BJ (cell line): ENCODE results near the gene CBL. TPM values are rescaled to one million over a fixed set of nuclear protein-coding genes. Genes with fewer than 3 reads are reported as not detected.

ENCODE experiments used
- CTCF ChIA-PET: fragments of 350-600 bp; formaldehyde crosslinking; extraction: SDS; loops from one replicate; lab custom pipeline; 2021; ENCODE audit warnings: antibody characterized with exemption, inconsistent platforms; lab: Yijun Ruan, JAX
- POLR2A ChIA-PET: fragments of 300-600 bp; sonication (Branson Sonifier 250); formaldehyde crosslinking; extraction: SDS; loops from one replicate; lab custom pipeline; 2021; ENCODE audit warnings: antibody characterized with exemption; lab: Charles Lee
- DNase-seq: peaks from one replicate; pipeline ENCODE4 v3.0.0-alpha.2; 2011; ENCODE audit warnings: low read depth
- H3K27me3 ChIP-seq: 2 replicates; pipeline ENCODE4 v1.6.0; 2011; ENCODE audit warnings: low read length; ENCODE audit not compliant: control insufficient read depth, insufficient read depth
- H3K36me3 ChIP-seq: 2 replicates; pipeline ENCODE4 v1.5.1; 2011; ENCODE audit warnings: low read length; ENCODE audit not compliant: control insufficient read depth, insufficient read depth
- H3K4me3 ChIP-seq: 2 replicates; pipeline ENCODE4 v1.5.1; 2011; ENCODE audit warnings: low read depth, mild to moderate bottlenecking, control low read depth, low read length
- CTCF ChIP-seq: IDR thresholded peaks from 2 replicates; pipeline ENCODE4 v1.5.1; 2011; ENCODE audit warnings: low read depth, mild to moderate bottlenecking, control low read depth, inconsistent platforms, low read length, moderate library complexity; ENCODE audit not compliant: insufficient read depth
- polyA plus RNA-seq: library from polyadenylated mRNA; depleted of rRNA; stranded (reverse); fragments of >200 nt; gene quantifications from 2 replicates; pipeline ENCODE4 v1.2.3, GENCODE V29; 2011

CBL gene
- polyA plus RNA-seq, 1 experiment = 9.3 TPM

- DNase-seq = no peak
- ChIA-PET CTCF (interaction anchor here (0.7 to 7.3 kb wide), 4 partner anchors 11 to 139 kb away, joined by 3 to 146 read pairs (median 56); no protein-coding TSS in a partner anchor), POLR2A (no interaction called here)
- Histone ChIP-seq H3K36me3 (no peaks in the 10 kb centered on the region; the same call in 1 of the 2 replicates), H3K4me3 (no peak overlapping the region), H3K27me3 (no peaks in the 10 kb centered on the region)
- no peak for TF ChIP-seq CTCF
These were observed 129.8 kb downstream of the CBL start for GRCh38 chr11:119335655-119336543.

- Histone ChIP-seq H3K4me3 (no peak overlapping the region), H3K27me3 (0 out of 2 replicates have a peak, but pooled peaks cover 1% of the 10 kb centered on the region), H3K36me3 (no peaks in the 10 kb centered on the region; the same call in 1 of the 2 replicates)
- ChIA-PET POLR2A (interaction anchor here (0.5 to 0.6 kb wide), 2 partner anchors 143 to 235 kb away, joined by 3 to 11 read pairs; partner anchors contain the start of gene DPAGT1), CTCF (interaction anchor here (0.6 to 11.5 kb wide), 20 partner anchors 11 to 235 kb away, joined by 3 to 146 read pairs (median 8); partner anchors contain the start of genes DPAGT1, MCAM, MFRP and USP2)
- no peak for DNase-seq
- no peak for TF ChIP-seq CTCF
These were observed 130.8 kb downstream of the CBL start for GRCh38 chr11:119336744-119337469.

- H3K27me3 ChIP-seq = peaks cover 1% of the 10 kb centered on the region; the same call in 1 of the 2 replicates
- ChIA-PET POLR2A (interaction anchor here (0.5 to 0.9 kb wide), 7 partner anchors 30 to 253 kb away, joined by 3 to 11 read pairs (median 5); partner anchors contain the start of genes CBL, DPAGT1 and HINFP), CTCF (interaction anchor here (0.5 to 11.5 kb wide), 34 partner anchors 10 to 291 kb away, joined by 3 to 146 read pairs (median 5); partner anchors contain the start of genes DPAGT1, MCAM, MFRP and USP2)
- H3K4me3 ChIP-seq = peak overlapping the region; percentile 15; the same call in 1 of the 2 replicates
- no peak for TF ChIP-seq CTCF
- no peaks in the 10 kb centered on the region; the same call in 1 of the 2 replicates for H3K36me3 ChIP-seq
- DNase-seq = no peak
These were observed 131.6 kb downstream of the CBL start for GRCh38 chr11:119337581-119338317.

- ChIA-PET POLR2A (interaction anchor here (0.5 to 0.9 kb wide), 4 partner anchors 30 to 253 kb away, joined by 5 to 7 read pairs (median 5); partner anchors contain the start of gene HINFP), CTCF (interaction anchor here (0.5 to 11.5 kb wide), 34 partner anchors 9 to 291 kb away, joined by 3 to 146 read pairs (median 5); partner anchors contain the start of genes C2CD2L, MCAM, MFRP and USP2)
- Histone ChIP-seq H3K36me3 (no peaks in the 10 kb centered on the region; the same call in 1 of the 2 replicates), H3K4me3 (no peak overlapping the region), H3K27me3 (peaks cover 1% of the 10 kb centered on the region; the same call in 1 of the 2 replicates)
- no peak for DNase-seq
- TF ChIP-seq CTCF = peak; percentile 92
These were observed 132.3 kb downstream of the CBL start for GRCh38 chr11:119338318-119338890.
